Measurements from ENCODE around the gene PEX7. TPM values are rescaled to one million over a fixed set of nuclear protein-coding genes. Genes with fewer than 3 reads are reported as not detected.

Gene PEX7
- total RNA-seq, 1 donor from 2014 or later = 12.5 TPM

- DNase-seq (ENCODE audit: low read depth) = no peak
- H3K4me3 ChIP-seq (ENCODE audit: low read depth, low read length) = no peak overlapping the region
- no peak for TF ChIP-seq CTCF (conservative IDR thresholded peaks at IDR 0.05; ENCODE audit: low read depth, low read length)
Measured at GRCh38 chr6:136886091-136886490, 63.7 kb downstream of the PEX7 start.

- DNase-seq (ENCODE audit: low read depth) = no peak
- TF ChIP-seq CTCF (conservative IDR thresholded peaks at IDR 0.05; ENCODE audit: low read depth, low read length) = no peak
- no peak overlapping the region for H3K4me3 ChIP-seq (ENCODE audit: low read depth, low read length)
Measured at GRCh38 chr6:136887953-136888352, 65.6 kb downstream of the PEX7 start.

GRCh38 chr6:136889271-136890193 is 67.1 kb downstream of the PEX7 start:
- H3K4me3 ChIP-seq (ENCODE audit: low read depth, low read length) = no peak overlapping the region

GRCh38 chr6:136890194-136890839 is 67.9 kb downstream of the PEX7 start:
- no peak for TF ChIP-seq CTCF (conservative IDR thresholded peaks at IDR 0.05; ENCODE audit: low read depth, low read length)
- no peak for DNase-seq (ENCODE audit: low read depth)
- H3K4me3 ChIP-seq (ENCODE audit: low read depth, low read length) = no peak overlapping the region

More at GRCh38 chr6:136889271-136890193, 67.1 kb downstream of the PEX7 start:
- DNase-seq (ENCODE audit: low read depth) = no peak
- no peak for TF ChIP-seq CTCF (conservative IDR thresholded peaks at IDR 0.05; ENCODE audit: low read depth, low read length)

- no peak for TF ChIP-seq CTCF (conservative IDR thresholded peaks at IDR 0.05; ENCODE audit: low read depth, low read length)
- DNase-seq (ENCODE audit: low read depth) = no peak
- no peak overlapping the region for H3K4me3 ChIP-seq (ENCODE audit: low read depth, low read length)
Measured at GRCh38 chr6:136890986-136891385, 68.6 kb downstream of the PEX7 start.

- DNase-seq (ENCODE audit: low read depth) = no peak
- H3K4me3 ChIP-seq (ENCODE audit: low read depth, low read length) = no peak overlapping the region
- no peak for TF ChIP-seq CTCF (conservative IDR thresholded peaks at IDR 0.05; ENCODE audit: low read depth, low read length)
Measured at GRCh38 chr6:136893187-136893586, 70.8 kb downstream of the PEX7 start.

Data from epithelial cell of proximal tubule (primary cell).